HG02623 (cell line): ENCODE measurements around the gene F2RL3.
A peak's percentile ranks its signal among the peaks of the same experiment; 100 is the strongest.

Experiments
- ATAC-seq: cut with Tn5 transposase; IDR thresholded peaks from one replicate; pipeline ENCODE4 v1.9.1; 2021; ENCODE audit warnings: moderate library complexity; ENCODE audit not compliant: unreplicated experiment

F2RL3 gene

GRCh38 chr19:16892868-16893685 lies 4.3 kb downstream of the F2RL3 start:
- no peak for ATAC-seq

GRCh38 chr19:16893686-16893989 lies 4.8 kb downstream of the F2RL3 start:
- ATAC-seq, result no peak

- ATAC-seq, result no peak
Measured at GRCh38 chr19:16894080-16894479, 5.3 kb downstream of the F2RL3 start.

GRCh38 chr19:16895467-16896145 lies 6.8 kb downstream of the F2RL3 start:
- no peak for ATAC-seq

- no peak for ATAC-seq
Measured at GRCh38 chr19:16896146-16897028, 7.6 kb downstream of the F2RL3 start.

- peak; percentile 48 for ATAC-seq
Measured at GRCh38 chr19:16897029-16897855, 8.4 kb downstream of the F2RL3 start.

DNA sequence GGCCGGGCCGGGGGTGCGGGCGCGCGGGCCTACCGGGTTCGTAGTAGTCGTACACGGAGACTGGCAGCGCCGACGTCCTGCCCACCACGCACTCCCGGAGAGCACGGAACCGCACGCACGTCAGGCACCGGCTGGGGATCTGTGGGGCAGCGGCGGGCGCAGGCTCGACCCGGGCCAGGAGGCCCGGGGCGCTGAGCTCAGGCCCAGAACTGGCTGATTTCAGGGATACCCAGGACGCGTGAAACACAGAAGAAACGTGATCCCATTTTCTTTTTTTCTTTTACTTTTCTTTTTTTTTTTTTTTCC lies 9.0 kb downstream of the F2RL3 start:
- no peak for ATAC-seq

DNA sequence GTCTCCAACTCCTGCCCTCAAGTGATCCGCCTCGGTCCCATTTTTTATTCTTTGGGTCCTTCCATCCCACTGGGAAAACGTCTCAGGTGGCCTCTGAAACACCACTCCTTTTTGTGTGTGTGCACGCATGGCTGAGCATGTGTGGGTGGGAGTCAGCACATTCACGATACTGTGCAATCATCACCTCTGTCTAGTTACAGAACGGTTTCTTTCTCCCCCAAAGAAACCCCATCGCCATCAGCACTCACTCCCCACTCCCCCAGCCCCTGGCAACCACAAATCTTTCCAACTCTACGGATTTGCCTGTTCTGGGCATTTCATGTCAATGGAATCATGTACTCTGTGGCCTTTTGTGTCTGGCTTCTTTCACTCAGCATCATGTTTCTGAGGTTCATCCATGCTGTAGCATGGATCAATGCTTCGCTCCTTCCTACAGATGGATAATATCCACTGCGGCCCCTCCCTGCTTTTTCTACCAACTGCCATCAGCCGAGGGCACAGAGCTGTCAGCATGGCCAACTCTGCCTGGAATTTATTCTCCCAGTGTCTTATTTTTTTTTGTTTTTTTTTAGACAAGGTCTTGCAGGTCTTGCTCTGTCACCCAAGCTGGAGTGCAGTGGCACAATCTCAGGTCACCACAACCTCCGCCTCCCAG lies 9.7 kb downstream of the F2RL3 start:
- ATAC-seq, result no peak

DNA sequence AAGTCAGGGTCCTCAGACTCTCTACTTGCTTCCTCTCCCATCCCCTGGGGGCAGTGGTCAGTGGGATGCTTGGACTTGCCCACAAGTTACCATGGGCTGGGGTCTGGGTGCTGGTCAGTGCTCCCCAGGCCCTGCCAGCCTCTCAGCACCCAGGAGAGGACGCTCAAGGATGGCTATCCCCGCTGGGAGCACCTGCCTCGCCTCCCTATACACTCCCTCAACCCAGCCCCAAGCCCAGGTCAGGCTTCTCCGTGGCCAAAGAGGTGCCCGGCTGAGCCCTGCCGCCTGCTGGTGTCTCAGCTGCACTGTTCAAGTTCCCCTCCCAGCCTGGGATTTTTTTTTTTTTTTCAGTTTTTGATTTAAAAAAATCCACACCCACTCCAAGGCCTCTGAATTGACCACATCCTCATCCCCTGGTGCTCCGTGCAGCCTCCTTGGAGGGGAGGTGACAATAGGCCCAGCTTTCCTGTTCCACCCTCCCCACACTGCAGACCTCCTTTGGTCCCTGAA lies 10.8 kb downstream of the F2RL3 start:
- no peak for ATAC-seq

DNA sequence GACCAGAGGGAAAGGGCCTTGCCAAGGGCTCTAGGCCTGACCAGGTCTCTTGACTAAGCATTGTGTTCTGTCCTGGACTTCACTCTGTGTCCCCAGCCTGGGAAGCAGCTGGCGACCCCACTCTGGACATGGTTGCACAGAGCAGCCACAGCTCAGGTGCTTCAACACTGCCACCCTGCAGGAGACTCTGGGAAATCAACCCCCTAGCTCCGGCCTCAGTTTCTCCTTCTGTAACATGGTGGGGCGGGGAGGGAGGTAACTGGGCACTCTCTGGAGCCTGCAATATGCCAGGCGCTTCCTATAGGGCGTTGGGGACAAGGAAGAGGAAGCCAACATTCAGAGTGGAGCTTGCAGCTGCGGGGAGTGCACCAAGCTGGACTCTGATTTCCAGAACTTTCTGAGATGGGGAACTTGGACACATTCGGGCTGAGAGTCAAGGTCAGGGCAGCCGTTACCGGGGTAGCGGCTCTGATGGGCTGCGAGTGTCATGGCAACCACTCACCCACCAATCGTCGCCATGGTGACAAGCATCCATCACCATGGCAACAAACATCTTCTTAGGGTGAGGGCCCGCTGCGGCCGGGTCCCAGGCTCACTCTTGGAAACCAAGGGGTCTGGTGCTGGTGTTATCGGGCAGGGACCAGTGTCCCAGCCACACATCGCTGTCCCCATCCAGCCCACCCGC lies 12.8 kb downstream of the F2RL3 start:
- no peak for ATAC-seq

DNA sequence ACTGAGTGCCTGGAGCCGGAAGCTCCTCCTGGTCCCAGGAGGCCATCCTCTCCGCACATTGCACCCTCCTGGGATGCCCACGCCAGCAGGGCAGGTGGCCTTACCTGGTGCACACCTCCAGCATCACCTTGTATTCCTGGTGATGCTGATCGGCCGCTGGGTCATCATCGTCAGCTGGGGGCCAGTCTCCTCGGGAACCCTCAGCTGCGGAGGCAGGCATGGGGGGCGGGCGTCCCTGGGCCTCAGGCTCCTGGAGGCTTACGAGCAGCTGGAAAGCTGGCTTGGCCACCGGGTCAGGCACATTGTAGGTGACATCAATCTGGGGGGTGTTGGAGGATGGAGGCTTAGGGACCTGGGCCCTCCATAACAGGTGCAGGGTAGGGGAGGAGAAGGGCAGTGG lies 13.7 kb downstream of the F2RL3 start:
- no peak for ATAC-seq

DNA sequence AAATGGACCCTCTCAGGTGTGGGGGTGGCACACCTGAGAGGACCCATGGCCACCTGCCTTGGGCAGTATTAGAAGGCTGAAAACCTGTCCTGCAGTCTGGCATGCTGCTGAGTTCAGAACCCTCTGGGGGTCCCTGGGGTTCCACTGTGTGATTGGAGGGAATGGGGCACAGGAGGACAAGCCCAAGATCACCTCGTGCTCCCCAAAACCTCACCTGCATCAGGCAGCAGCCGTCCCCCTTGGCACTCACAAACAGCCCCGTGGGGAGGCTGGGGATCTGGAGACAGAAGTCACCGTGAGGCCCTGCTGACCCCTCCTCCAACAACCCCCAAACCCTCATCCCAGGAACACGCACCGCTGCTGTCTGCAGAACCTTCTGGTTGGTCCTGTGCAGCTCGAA lies 14.5 kb downstream of the F2RL3 start:
- no peak for ATAC-seq

DNA sequence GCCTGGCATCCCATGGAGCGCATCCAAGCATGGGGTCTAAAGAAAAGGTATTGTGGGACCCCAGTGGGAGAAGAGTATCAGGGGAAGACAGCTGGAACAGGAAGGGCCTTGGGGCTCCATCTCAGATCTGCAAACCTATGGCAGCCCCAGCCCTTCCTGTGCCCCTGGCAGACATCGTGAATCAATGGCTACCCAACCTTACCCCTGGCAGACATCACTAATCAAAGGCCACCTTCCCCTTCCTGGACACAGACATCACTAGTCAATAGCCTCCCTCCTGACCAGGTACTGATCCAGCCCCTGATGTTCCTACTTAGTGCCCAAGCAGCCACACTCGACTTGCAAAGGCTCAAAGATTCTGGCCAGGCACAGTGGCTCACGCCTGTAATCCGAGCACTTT lies 15.8 kb downstream of the F2RL3 start:
- ATAC-seq, result no peak

- ATAC-seq, result no peak
Measured at GRCh38 chr19:16908759-16909158, 20.0 kb downstream of the F2RL3 start.

GRCh38 chr19:16911046-16911445 lies 22.2 kb downstream of the F2RL3 start:
- ATAC-seq, result no peak

DNA sequence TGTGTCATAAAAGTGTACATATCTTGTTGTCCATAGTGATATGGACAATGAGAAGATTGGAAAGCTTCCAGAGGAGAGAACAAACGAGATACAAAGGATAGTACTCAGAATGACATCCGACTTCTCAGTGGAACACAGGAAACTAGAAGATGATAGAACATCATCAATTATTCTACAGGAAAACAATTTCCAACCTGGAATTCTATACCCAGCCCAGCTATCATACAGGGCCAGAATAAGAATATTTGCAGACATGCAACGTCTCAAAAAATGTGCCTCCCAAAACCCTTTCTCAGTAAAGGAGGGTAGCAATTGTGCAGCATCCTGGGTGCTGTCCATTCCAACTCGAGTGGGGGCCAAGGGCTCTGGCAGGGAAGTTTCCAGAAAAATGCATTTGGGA lies 24.0 kb downstream of the F2RL3 start:
- ATAC-seq, result no peak

DNA sequence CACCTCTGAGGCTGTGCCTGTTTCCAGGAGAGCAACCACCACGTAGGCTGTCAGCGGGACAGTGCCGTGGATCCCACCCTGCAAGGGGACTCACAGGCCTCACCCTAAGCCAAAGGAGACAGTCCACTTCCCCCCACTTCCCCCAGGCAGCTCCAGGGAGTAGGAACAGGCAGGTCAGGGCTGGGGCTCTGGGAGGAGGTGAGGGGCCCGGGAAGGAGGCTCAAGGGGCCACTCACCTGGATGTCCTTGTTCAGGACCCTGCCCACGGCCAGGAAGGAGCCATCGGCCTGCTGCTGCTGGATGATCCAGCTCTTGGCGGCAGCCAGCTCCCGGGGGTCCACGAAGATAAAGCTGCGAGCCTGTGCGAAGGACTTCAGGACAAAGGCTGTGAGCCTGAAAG lies 25.6 kb downstream of the F2RL3 start:
- no peak for ATAC-seq

DNA sequence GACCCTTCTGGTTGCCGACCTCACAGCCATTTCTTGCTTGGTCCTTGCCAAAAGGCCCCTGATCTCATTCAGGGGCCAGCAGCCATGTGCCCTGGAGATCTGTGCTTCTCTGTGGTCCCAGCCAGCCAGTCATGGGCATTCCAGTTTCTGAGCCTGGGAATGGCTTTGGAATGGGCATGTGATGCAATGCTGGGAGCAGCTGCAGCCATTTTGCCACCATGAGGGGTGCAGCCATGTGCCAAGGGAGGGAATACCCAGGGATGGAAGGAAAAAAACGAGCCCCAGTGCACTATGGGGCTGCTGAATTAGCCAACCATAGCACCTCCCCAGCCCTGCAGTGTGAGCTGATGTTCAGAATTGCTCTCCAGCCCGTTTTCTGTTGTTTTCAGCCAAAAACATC lies 26.3 kb downstream of the F2RL3 start:
- ATAC-seq, result no peak

GRCh38 chr19:16915734-16916133 lies 26.9 kb downstream of the F2RL3 start:
- ATAC-seq, result no peak

DNA sequence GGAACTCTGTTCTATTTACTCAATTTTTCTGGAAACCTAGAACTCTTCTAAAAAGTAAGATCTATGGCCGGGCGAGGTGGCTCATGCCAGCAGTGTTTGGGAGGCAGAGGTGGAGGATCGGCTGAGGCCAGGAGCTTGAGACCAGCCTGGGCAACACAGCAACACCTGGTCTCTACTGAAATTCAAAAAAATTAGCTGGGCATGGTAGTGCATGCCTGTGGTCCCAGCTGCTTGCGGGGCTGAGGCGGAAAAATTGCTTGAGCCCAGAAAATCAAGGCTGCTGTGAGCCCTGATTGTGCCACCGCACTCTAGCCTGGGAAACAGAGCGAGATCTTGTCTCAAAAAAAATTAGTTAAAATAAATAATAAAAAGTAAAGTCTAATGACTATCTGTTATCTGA lies 28.6 kb downstream of the F2RL3 start:
- ATAC-seq, result no peak
